HG02759 (cell line): ENCODE data around the gene ZNF84.

Experiments
- ATAC-seq: cut with Tn5 transposase; IDR thresholded peaks from one replicate; pipeline ENCODE4 v1.9.1; 2021; ENCODE audit warnings: mild to moderate bottlenecking, moderate library complexity; ENCODE audit not compliant: unreplicated experiment

ZNF84 gene

GRCh38 chr12:133037207-133038005 lies at the start of gene ZNF84:
ZNF84 (plus strand) TSS chr12:133037509; CDS start chr12:133041468, 3,959 bp downstream.
- peak; percentile 98 for ATAC-seq

- no peak for ATAC-seq
Measured at GRCh38 chr12:132998741-132999140, 38.6 kb upstream of the ZNF84 start.

DNA sequence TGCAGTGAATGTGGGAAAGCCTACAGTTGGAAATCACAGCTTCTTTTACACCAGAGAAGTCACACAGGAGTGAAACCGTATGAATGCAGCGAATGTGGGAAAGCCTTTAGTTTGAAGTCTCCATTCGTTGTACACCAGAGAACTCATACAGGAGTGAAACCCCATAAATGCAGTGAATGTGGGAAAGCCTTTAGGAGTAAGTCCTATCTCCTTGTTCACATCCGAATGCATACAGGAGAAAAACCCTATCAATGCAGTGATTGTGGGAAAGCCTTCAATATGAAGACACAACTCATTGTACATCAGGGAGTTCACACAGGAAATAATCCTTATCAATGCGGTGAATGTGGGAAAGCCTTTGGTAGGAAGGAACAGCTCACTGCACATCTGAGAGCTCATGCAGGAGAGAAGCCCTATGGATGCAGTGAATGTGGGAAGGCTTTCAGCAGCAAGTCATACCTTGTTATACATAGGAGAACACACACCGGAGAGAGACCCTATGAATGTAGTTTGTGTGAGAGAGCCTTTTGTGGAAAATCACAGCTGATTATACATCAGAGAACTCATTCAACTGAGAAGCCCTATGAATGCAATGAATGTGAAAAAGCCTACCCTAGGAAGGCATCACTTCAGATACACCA lies 26.5 kb upstream of the ZNF84 start:
- no peak for ATAC-seq

DNA sequence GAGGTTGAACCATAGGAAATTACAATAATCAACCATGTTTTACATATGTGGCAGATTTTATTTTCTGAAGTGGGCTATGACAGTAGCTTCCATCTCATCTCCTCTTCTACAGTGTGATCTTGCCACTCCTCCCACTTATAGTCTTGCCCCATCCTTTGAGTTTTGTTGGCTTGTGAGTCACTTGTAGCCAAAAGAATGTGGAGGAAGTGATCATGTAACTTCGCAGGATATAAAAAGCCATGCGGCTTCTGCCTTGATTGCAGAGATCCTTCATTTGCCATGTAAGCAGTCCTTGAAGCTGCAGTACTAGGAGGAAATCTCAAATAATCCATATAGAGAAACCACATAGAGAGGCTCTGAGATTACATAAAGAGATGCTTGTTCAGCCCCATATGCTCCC lies 13.7 kb upstream of the ZNF84 start:
- ATAC-seq = no peak

DNA sequence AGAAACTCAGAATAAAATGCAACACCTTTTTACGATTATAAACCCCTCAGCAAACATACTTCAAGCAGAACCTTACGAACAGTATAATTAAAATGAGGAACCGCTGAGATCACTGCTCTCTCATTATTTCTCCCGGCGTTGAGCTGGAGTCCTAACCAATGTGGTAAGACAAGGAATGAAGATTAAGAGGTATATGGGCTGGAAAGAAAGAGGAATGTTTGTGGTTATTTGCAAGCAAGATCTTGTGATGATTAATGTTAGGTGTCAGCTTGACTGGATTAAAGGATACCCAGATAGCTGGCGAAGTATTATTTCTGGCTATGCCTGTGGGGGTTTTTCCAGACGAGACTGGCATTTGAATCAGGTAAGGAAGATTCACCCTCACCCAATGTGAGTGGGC lies 10.3 kb upstream of the ZNF84 start:
- no peak for ATAC-seq

- ATAC-seq = no peak
Measured at GRCh38 chr12:133038118-133038709, 905 bp downstream of the ZNF84 start.

GRCh38 chr12:133046698-133047097 lies 9.4 kb downstream of the ZNF84 start:
- ATAC-seq = no peak

DNA sequence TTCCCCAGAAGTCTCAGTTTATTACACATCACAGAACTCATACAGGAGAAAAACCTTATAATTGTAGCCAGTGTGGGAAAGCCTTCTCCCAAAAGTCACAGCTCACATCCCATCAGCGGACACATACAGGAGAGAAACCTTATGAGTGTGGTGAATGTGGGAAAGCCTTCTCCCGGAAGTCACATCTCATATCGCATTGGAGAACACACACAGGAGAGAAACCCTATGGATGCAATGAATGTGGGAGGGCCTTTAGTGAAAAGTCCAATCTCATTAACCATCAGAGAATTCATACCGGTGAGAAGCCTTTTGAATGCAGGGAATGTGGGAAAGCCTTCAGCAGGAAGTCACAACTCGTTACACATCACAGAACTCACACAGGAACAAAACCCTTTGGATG lies 20.1 kb downstream of the ZNF84 start:
- no peak for ATAC-seq

- ATAC-seq = no peak
Measured at GRCh38 chr12:133058203-133059113, 21.1 kb downstream of the ZNF84 start.

- ATAC-seq = no peak
Measured at GRCh38 chr12:133061954-133062353, 24.6 kb downstream of the ZNF84 start.

DNA sequence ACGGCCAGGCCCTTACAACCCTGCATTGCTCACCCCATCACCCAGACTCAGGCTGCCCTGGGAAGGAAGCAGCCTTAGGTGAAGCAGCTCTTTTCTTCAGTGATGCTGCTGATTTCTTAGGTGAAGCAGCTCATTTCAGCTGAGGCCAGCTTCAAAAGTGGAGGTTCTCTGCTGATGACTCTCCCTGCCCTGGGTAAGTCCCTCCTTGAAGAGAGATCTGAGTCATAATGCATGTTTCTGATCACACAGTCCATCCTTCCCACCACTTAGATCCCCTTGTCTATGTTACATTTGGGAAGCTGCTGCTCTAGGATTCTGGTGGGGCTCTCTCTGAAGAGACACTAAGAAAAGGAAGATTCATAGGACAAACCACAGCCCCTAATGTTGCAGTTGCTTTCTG lies 26.2 kb downstream of the ZNF84 start:
- ATAC-seq = no peak

DNA sequence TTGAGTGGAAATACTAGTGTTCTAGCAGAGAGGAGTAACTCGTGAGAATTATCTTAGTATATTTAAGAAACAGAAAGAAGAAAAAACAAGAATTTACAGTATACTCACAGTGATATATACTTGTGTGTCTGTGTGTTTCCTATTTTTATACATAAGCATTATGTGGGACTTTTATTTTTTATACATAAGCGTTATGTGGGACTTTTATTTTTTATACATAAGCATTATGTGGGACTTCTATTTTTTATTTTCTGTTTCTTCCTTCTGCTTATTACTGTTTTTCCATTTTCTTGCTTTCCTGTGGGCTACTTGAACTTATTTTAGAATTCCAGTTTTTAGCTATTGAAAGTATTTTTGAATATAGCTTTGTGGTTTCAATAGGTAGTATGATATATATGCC lies 36.5 kb downstream of the ZNF84 start:
- ATAC-seq = no peak

DNA sequence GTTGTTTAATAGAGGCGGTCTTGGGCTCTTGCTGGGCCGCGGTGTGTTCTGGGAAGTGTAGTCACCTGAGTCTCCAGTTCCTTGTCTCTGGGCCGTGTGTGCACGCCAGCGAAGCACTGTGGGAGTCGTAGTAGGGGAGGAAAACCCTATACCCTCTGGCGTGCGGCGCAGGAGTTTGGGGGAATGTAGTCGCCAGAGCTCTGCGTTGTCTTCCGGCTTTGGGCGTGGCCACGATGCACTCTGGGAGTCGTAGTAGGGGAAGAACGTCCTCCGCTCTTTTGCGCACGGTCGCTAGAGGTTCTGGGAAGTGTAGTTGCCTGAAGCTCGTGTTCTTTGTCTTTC lies 42.7 kb downstream of the ZNF84 start:
- peak; percentile 75 for ATAC-seq

DNA sequence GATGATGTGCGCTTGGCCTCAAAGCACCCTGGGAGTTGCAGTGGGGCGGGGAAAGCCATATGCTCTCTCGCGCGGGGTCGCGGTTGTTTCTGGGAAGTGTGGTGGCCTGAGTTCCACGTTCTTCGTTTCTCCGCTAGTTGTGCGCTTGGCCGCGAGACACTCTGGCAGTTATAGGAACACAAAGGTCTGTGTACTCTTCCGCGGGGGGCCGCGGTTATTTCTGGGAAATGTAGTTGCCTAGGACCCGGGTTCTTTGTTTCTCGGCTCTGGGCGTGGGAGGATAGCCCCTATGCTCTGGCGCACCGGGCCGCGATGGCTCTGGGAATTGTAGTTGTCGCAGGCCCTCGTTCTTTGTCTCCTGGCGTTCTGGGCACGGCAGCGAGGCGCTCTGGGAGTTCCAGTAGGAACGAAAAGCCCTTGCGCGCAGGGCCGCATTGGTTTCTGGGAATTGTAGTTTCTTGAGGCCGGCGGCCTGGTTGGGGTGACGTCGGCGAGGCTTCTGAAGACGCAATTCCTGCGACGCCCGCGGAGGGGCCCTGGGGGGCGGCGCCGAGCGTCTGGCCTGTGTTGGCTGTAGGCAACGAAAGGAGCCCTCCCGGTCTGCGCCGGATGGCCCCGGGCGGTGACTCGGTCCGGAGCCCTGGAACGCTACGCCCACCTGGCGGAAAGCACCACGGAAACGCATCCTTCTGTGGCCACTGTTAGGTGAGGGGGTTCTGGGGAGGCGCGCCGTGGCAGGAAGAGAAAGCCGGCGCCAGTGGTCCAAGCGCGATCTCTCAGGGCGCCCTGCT lies 43.3 kb downstream of the ZNF84 start, which contains the start of gene ZNF140:
Gene ZNF140 (plus strand): TSS at position 556 of the 791 bp plus-strand sequence. CDS start 398 bp downstream, outside the sequence.
- ATAC-seq = peak; percentile 79

GRCh38 chr12:133081159-133081780 lies 44.0 kb downstream of the ZNF84 start:
- no peak for ATAC-seq

DNA sequence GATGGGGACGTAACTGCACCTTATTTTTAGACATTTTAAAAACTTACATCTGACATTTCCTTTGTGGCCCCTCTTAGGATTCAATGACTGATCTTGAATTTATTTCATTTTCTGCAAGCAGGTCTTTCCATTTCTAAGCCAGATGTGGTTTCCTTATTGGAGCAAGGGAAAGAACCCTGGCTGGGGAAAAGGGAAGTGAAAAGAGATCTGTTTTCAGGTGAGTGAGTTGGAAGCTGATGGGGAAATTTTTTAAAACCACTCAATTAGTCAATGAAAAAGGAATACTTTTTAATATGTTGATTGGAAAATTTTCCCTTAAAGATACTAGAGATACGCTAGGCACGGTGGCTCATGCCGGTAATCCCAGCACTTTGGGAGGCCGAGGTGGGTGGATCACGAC lies 46.0 kb downstream of the ZNF84 start:
- no peak for ATAC-seq

- ATAC-seq = no peak
Measured at GRCh38 chr12:133105620-133106019, 68.3 kb downstream of the ZNF84 start.

DNA sequence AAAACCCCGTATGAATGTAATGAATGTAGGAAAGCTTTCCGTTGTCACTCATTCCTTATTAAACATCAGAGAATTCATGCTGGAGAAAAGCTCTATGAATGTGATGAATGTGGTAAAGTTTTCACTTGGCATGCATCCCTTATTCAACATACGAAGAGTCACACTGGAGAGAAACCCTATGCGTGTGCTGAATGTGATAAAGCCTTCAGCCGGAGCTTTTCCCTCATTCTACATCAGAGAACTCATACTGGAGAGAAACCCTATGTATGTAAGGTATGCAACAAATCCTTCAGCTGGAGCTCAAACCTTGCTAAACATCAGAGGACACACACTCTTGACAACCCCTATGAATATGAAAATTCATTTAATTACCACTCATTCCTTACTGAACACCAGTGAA lies 68.9 kb downstream of the ZNF84 start:
- ATAC-seq = no peak

DNA sequence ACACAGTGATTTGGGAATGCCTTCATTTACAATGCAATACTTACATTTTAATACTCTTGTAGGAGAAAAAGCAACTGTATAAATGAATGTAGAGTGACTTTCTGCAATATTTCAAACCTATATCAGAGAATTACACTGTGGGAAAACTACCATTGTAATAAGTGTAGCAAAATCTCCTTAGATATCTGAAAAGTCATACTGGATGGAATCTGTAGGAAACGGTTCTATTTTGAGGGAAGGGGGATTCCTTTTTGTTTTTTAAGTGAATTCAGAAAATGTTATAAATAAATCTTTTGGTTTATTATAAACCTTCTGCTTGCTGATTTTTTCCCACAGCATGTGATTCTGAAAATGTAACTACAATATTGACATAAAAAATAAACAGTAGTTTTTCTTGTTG lies 69.8 kb downstream of the ZNF84 start:
- no peak for ATAC-seq

DNA sequence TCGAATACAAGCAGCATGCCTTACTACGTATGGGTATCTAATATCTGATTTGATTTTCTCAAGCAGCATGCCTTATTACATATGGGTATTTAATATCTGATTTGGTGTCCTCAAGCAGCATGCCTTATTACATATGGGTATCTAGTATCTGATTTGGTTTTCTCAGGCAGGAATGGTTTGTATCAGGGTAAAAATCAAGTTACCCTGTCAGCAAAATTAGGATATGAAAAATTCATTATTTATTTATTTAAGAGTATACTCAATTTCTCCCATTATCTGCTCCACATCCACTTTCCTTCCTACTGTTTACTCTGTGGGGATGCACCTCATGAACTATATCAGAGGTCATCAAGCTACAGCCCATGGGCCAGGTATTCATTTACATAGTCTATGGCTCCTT lies 70.8 kb downstream of the ZNF84 start:
- ATAC-seq = no peak
